CD8-positive, alpha-beta memory T cell (primary cell): ENCODE measurements around the gene IFI27. TPM values are rescaled to one million over a fixed set of nuclear protein-coding genes. Genes with fewer than 3 reads are reported as not detected.

Source experiments
- CTCF ChIA-PET: fragments of 350-600 bp; sonication (Branson Sonifier 250); formaldehyde crosslinking; loops from one replicate; lab custom pipeline; 2021; ENCODE audit warnings: antibody characterized with exemption; lab: Charles Lee
- POLR2A ChIA-PET: fragments of 350-600 bp; sonication (Branson Sonifier 250); formaldehyde crosslinking; loops from one replicate; lab custom pipeline; 2021; ENCODE audit warnings: antibody characterized with exemption; lab: Charles Lee
- DNase-seq, 5 donors: peaks; one replicate each; pipeline versions ENCODE4 v3.0.0 to v3.0.0-alpha.2; 2020 to 2022; ENCODE audit warnings: mixed read lengths in 1 of 5
- H3K27ac ChIP-seq: one replicate; pipeline ENCODE4 v1.7.0; 2013; ENCODE audit warnings: low read depth, mild to moderate bottlenecking, low read length, moderate library complexity
- H3K27me3 ChIP-seq: 2 replicates; pipeline ENCODE4 v1.7.0; 2013; ENCODE audit warnings: low read length, mild to moderate bottlenecking; ENCODE audit not compliant: insufficient read depth, poor library complexity, severe bottlenecking
- H3K36me3 ChIP-seq: 2 replicates; pipeline ENCODE4 v1.7.0; 2013; ENCODE audit warnings: mild to moderate bottlenecking, low read length, moderate library complexity; ENCODE audit not compliant: insufficient read depth
- H3K4me1 ChIP-seq: 2 replicates; pipeline ENCODE4 v1.7.0; 2013; ENCODE audit warnings: mild to moderate bottlenecking, low read length, moderate library complexity; ENCODE audit not compliant: insufficient read depth
- H3K4me3 ChIP-seq: 2 replicates; pipeline ENCODE4 v1.7.0; 2013; ENCODE audit warnings: mild to moderate bottlenecking, low read length
- H3K9me3 ChIP-seq: 2 replicates; pipeline ENCODE4 v1.7.0; 2013; ENCODE audit warnings: mild to moderate bottlenecking, low read length
- H3K27ac Mint-ChIP-seq, 8 donors: one replicate each; pipeline ENCODE4 v1.8.0; 2020 to 2021; ENCODE audit warnings: mixed read lengths in 8 of 8, mild to moderate bottlenecking in 6 of 8, inconsistent platforms in 3 of 8, moderate library complexity in 3 of 8
- H3K27me3 Mint-ChIP-seq, 2 donors: one replicate each; pipeline ENCODE4 v1.8.0; 2020 to 2021; ENCODE audit warnings: mixed read lengths in 2 of 2, mild to moderate bottlenecking in 1 of 2, moderate library complexity in 1 of 2
- H3K36me3 Mint-ChIP-seq, 3 donors: one replicate each; pipeline ENCODE4 v1.8.0; 2020 to 2021; ENCODE audit warnings: mixed read lengths in 3 of 3, inconsistent platforms in 1 of 3, mild to moderate bottlenecking in 1 of 3
- H3K4me1 Mint-ChIP-seq, 3 donors: one replicate each; pipeline ENCODE4 v1.8.0; 2020 to 2021; ENCODE audit warnings: mixed read lengths in 3 of 3, inconsistent platforms in 1 of 3, mild to moderate bottlenecking in 1 of 3
- H3K4me3 Mint-ChIP-seq, 7 donors: one replicate each; pipeline ENCODE4 v1.8.0; 2020 to 2021; ENCODE audit warnings: mixed read lengths in 7 of 7, mild to moderate bottlenecking in 6 of 7, moderate library complexity in 4 of 7, inconsistent platforms in 2 of 7
- H3K9me3 Mint-ChIP-seq, 5 donors: one replicate each; pipeline ENCODE4 v1.8.0; 2020 to 2022; ENCODE audit warnings: mixed read lengths in 5 of 5, mild to moderate bottlenecking in 3 of 5, moderate library complexity in 2 of 5, inconsistent platforms in 1 of 5
- polyA plus RNA-seq: library from polyadenylated mRNA; unstranded; fragments of 300-500 nt; fragmentation: Illumina TruSeq; gene quantifications from one replicate; pipeline ENCODE4 v1.2.3, GENCODE V29; 2021
- total RNA-seq, 2 experiments: library from RNA; stranded (reverse); gene quantifications; one replicate each; pipeline ENCODE4 v1.2.3, GENCODE V29; 2021

IFI27 gene
- total and polyA plus RNA-seq, 3 experiments from 2014 or later, result 1.3 to 5.5 (median 1.3) TPM

- DNase-seq, result no peak
- no peak overlapping the region for H3K4me3 ChIP-seq
- H3K36me3 ChIP-seq, result no peaks in the 10 kb centered on the region
- H3K27me3 ChIP-seq, result no peaks in the 10 kb centered on the region
- H3K27ac ChIP-seq, result no peak overlapping the region
- H3K4me1 ChIP-seq, result no peaks in the 10 kb centered on the region
- Mint-ChIP-seq H3K27ac (no peak overlapping the region), H3K9me3 (no peaks in the 10 kb centered on the region), H3K4me1 (no peaks in the 10 kb centered on the region), H3K36me3 (peaks cover 0 to 2% (median 0%) of the 10 kb centered on the region in 3 donors), H3K4me3 (no peak overlapping the region), H3K27me3 (no peaks in the 10 kb centered on the region)
- no peaks in the 10 kb centered on the region for H3K9me3 ChIP-seq
- CTCF ChIA-PET, result interaction anchor here (1.4 kb wide), 1 partner anchor 165 kb away, joined by 5 read pairs; no protein-coding TSS in a partner anchor
- POLR2A ChIA-PET, result no interaction called here
These were observed 5.8 kb upstream of the IFI27 start for GRCh38 chr14:94104731-94105130.

GRCh38 chr14:94109915-94110250, 653 bp upstream of the IFI27 start:
- H3K9me3 ChIP-seq, result no peaks in the 10 kb centered on the region
- no peak overlapping the region for H3K4me3 ChIP-seq
- H3K9me3 Mint-ChIP-seq, result no peaks in the 10 kb centered on the region
- ChIA-PET POLR2A (no interaction called here), CTCF (no interaction called here)
- no peak for DNase-seq
- no peak overlapping the region for H3K27ac Mint-ChIP-seq
- no peaks in the 10 kb centered on the region for H3K27me3 ChIP-seq
- H3K36me3 ChIP-seq, result no peaks in the 10 kb centered on the region
- no peaks in the 10 kb centered on the region for H3K36me3 Mint-ChIP-seq
- H3K27me3 Mint-ChIP-seq, result peaks cover 4 to 5% of the 10 kb centered on the region in 2 donors
- H3K4me3 Mint-ChIP-seq, result no peak overlapping the region
- no peaks in the 10 kb centered on the region for H3K4me1 ChIP-seq
- no peak overlapping the region for H3K27ac ChIP-seq
- H3K4me1 Mint-ChIP-seq, result no peaks in the 10 kb centered on the region

GRCh38 chr14:94111276-94112095, 950 bp downstream of the IFI27 start:
- CTCF ChIA-PET, result interaction anchor here (1.3 kb wide), 1 partner anchor 54 kb away, joined by 3 read pairs; no protein-coding TSS in a partner anchor
- no peak overlapping the region for H3K4me3 Mint-ChIP-seq
- H3K27me3 Mint-ChIP-seq, result peaks cover 9 to 20% of the 10 kb centered on the region in 2 donors
- H3K9me3 Mint-ChIP-seq, result no peaks in the 10 kb centered on the region
- no peak for DNase-seq
- Histone ChIP-seq H3K4me1 (no peaks in the 10 kb centered on the region), H3K4me3 (no peak overlapping the region), H3K27me3 (peaks cover 1% of the 10 kb centered on the region), H3K9me3 (no peaks in the 10 kb centered on the region), H3K27ac (no peak overlapping the region), H3K36me3 (no peaks in the 10 kb centered on the region)
- H3K27ac Mint-ChIP-seq, result no peak overlapping the region
- no peaks in the 10 kb centered on the region for H3K4me1 Mint-ChIP-seq
- POLR2A ChIA-PET, result no interaction called here
- H3K36me3 Mint-ChIP-seq, result no peaks in the 10 kb centered on the region

GRCh38 chr14:94112513-94113063, 2.1 kb downstream of the IFI27 start:
- H3K4me1 Mint-ChIP-seq, result no peaks in the 10 kb centered on the region
- CTCF ChIA-PET, result interaction anchor here (1.2 kb wide), 1 partner anchor 19 kb away, joined by 5 read pairs; no protein-coding TSS in a partner anchor
- H3K9me3 Mint-ChIP-seq, result no peaks in the 10 kb centered on the region
- no peaks in the 10 kb centered on the region for H3K4me1 ChIP-seq
- H3K27me3 ChIP-seq, result peaks cover 4% of the 10 kb centered on the region
- no peaks in the 10 kb centered on the region for H3K36me3 ChIP-seq
- H3K27ac ChIP-seq, result no peak overlapping the region
- no peak for DNase-seq
- POLR2A ChIA-PET, result no interaction called here
- no peaks in the 10 kb centered on the region for H3K9me3 ChIP-seq
- no peaks in the 10 kb centered on the region for H3K36me3 Mint-ChIP-seq
- H3K27ac Mint-ChIP-seq, result no peak overlapping the region
- no peak overlapping the region for H3K4me3 Mint-ChIP-seq
- peaks cover 12 to 31% of the 10 kb centered on the region in 2 donors for H3K27me3 Mint-ChIP-seq
- H3K4me3 ChIP-seq, result no peak overlapping the region

GRCh38 chr14:94113073-94113472, 2.5 kb downstream of the IFI27 start:
- Histone ChIP-seq H3K27ac (no peak overlapping the region), H3K4me3 (no peak overlapping the region), H3K4me1 (no peaks in the 10 kb centered on the region), H3K36me3 (no peaks in the 10 kb centered on the region), H3K27me3 (peaks cover 4% of the 10 kb centered on the region), H3K9me3 (no peaks in the 10 kb centered on the region)
- Mint-ChIP-seq H3K36me3 (no peaks in the 10 kb centered on the region), H3K4me3 (no peak overlapping the region), H3K9me3 (no peaks in the 10 kb centered on the region), H3K4me1 (no peaks in the 10 kb centered on the region), H3K27ac (no peak overlapping the region), H3K27me3 (peaks cover 14 to 36% of the 10 kb centered on the region in 2 donors)
- POLR2A ChIA-PET, result no interaction called here
- CTCF ChIA-PET, result interaction anchor here (1.2 to 1.5 kb wide), 2 partner anchors 19 to 173 kb away, joined by 4 to 5 read pairs; no protein-coding TSS in a partner anchor
- no peak for DNase-seq

GRCh38 chr14:94113490-94113889, 3.0 kb downstream of the IFI27 start:
- Mint-ChIP-seq H3K27ac (no peak overlapping the region), H3K36me3 (no peaks in the 10 kb centered on the region), H3K9me3 (no peaks in the 10 kb centered on the region), H3K27me3 (peaks cover 18 to 38% of the 10 kb centered on the region in 2 donors), H3K4me1 (no peaks in the 10 kb centered on the region), H3K4me3 (no peak overlapping the region)
- no peak for DNase-seq
- H3K27me3 ChIP-seq, result peaks cover 4% of the 10 kb centered on the region
- no peak overlapping the region for H3K4me3 ChIP-seq
- no peak overlapping the region for H3K27ac ChIP-seq
- no peaks in the 10 kb centered on the region for H3K9me3 ChIP-seq
- POLR2A ChIA-PET, result no interaction called here
- H3K4me1 ChIP-seq, result no peaks in the 10 kb centered on the region
- CTCF ChIA-PET, result interaction anchor here (1.2 to 1.5 kb wide), 2 partner anchors 18 to 174 kb away, joined by 4 to 5 read pairs; no protein-coding TSS in a partner anchor
- no peaks in the 10 kb centered on the region for H3K36me3 ChIP-seq

GRCh38 chr14:94113908-94114588, 3.5 kb downstream of the IFI27 start:
- Histone ChIP-seq H3K36me3 (no peaks in the 10 kb centered on the region), H3K27me3 (peaks cover 4% of the 10 kb centered on the region), H3K4me3 (no peak overlapping the region), H3K4me1 (no peaks in the 10 kb centered on the region), H3K9me3 (no peaks in the 10 kb centered on the region), H3K27ac (no peak overlapping the region)
- Mint-ChIP-seq H3K4me3 (no peak overlapping the region), H3K27me3 (peaks cover 22 to 38% of the 10 kb centered on the region in 2 donors), H3K27ac (no peak overlapping the region), H3K36me3 (no peaks in the 10 kb centered on the region), H3K4me1 (no peaks in the 10 kb centered on the region), H3K9me3 (no peaks in the 10 kb centered on the region)
- DNase-seq, result no peak
- ChIA-PET POLR2A (interaction anchor here (0.6 kb wide), 1 partner anchor 25 kb away, joined by 5 read pairs; no protein-coding TSS in a partner anchor), CTCF (interaction anchor here (1.5 to 1.8 kb wide), 3 partner anchors 23 to 174 kb away, joined by 3 to 6 read pairs (median 4); no protein-coding TSS in a partner anchor)
